PFSK-1 (cell line): Measurements from ENCODE around the gene ST6GALNAC3.

ENCODE experiments used
- FOXP2 ChIP-seq: optimal IDR thresholded peaks from 2 replicates; pipeline ENCODE3; 2011; ENCODE audit warnings: borderline replicate concordance, control low read depth, inconsistent platforms; ENCODE audit not compliant: insufficient read depth; ENCODE audit errors: extremely low read length, extremely low read depth
- POLR2AphosphoS5 ChIP-seq: IDR thresholded peaks from 2 replicates; pipeline ENCODE4 v1.6.1; 2012; ENCODE audit warnings: low read depth, mild to moderate bottlenecking, control low read depth, low read length, moderate library complexity
- REST ChIP-seq, 2 experiments: IDR thresholded peaks; 2 replicates each; pipeline versions ENCODE4 v1.6.1 to v1.8.0; 2011 to 2012; ENCODE audit warnings: low read depth in 2 of 2, low read length in 2 of 2, control low read depth in 1 of 2, inconsistent platforms in 1 of 2, mild to moderate bottlenecking in 1 of 2, moderate library complexity in 1 of 2; ENCODE audit not compliant: insufficient read depth in 1 of 2
- SIN3A ChIP-seq: IDR thresholded peaks from 2 replicates; pipeline ENCODE4 v1.6.1; 2012; ENCODE audit warnings: mild to moderate bottlenecking, low read length, moderate library complexity, borderline replicate concordance; ENCODE audit not compliant: insufficient read depth
- TAF1 ChIP-seq: IDR thresholded peaks from 2 replicates; pipeline ENCODE4 v1.6.1; 2012; ENCODE audit warnings: low read length, control low read depth, borderline replicate concordance; ENCODE audit not compliant: insufficient read depth

ST6GALNAC3 gene

GRCh38 chr1:76593141-76593540 is 518.6 kb downstream of the ST6GALNAC3 start:
- TF ChIP-seq REST (IDR thresholded peaks at IDR 0.05; ENCODE audit: insufficient read depth in 1 of 2, low read depth in 2 of 2, low read length in 2 of 2), result no peak
- no peak for TF ChIP-seq FOXP2
- no peak for TF ChIP-seq TAF1
- no peak for TF ChIP-seq POLR2AphosphoS5
- TF ChIP-seq SIN3A, result no peak

- TF ChIP-seq FOXP2, result no peak
- TF ChIP-seq POLR2AphosphoS5, result no peak
- TF ChIP-seq SIN3A, result no peak
- TF ChIP-seq REST (IDR thresholded peaks at IDR 0.05; ENCODE audit: insufficient read depth in 1 of 2, low read depth in 2 of 2, low read length in 2 of 2), result no peak
- no peak for TF ChIP-seq TAF1
These were observed 519.1 kb downstream of the ST6GALNAC3 start for GRCh38 chr1:76593618-76594017.

- TF ChIP-seq REST (IDR thresholded peaks at IDR 0.05; ENCODE audit: insufficient read depth in 1 of 2, low read depth in 2 of 2, low read length in 2 of 2) (no peak), POLR2AphosphoS5 (no peak), TAF1 (no peak)
These were observed 520.5 kb downstream of the ST6GALNAC3 start for GRCh38 chr1:76595024-76595423.

- TF ChIP-seq REST (IDR thresholded peaks at IDR 0.05; ENCODE audit: insufficient read depth in 1 of 2, low read depth in 2 of 2, low read length in 2 of 2) (no peak), FOXP2 (no peak), SIN3A (no peak), TAF1 (no peak), POLR2AphosphoS5 (no peak)
These were observed 526.9 kb downstream of the ST6GALNAC3 start for GRCh38 chr1:76601465-76601864.

- TF ChIP-seq REST (IDR thresholded peaks at IDR 0.05; ENCODE audit: insufficient read depth in 1 of 2, low read depth in 2 of 2, low read length in 2 of 2) (no peak), FOXP2 (no peak), POLR2AphosphoS5 (no peak), TAF1 (no peak), SIN3A (no peak)
These were observed 533.2 kb downstream of the ST6GALNAC3 start for GRCh38 chr1:76607717-76608116.
